ENCODE results near the gene GOLGA2. TPM values are rescaled to one million over a fixed set of nuclear protein-coding genes. Genes with fewer than 3 reads are reported as not detected.
"Not testable (repeated sequence)": the region's sequence is repeated elsewhere in the genome, so short reads cannot be mapped to it uniquely, and the experiment has no call there.

Gene GOLGA2
- total RNA-seq, 1 donor from 2014 or later: 105 TPM

- Histone ChIP-seq H3K4me1 (ENCODE audit: insufficient read depth, low read length) (no peaks in the 10 kb centered on the region), H3K9me3 (ENCODE audit: insufficient read depth, low read depth, low read length) (no peaks in the 10 kb centered on the region), H3K4me3 (ENCODE audit: insufficient read depth, low read depth, low read length) (no peak overlapping the region), H3K27ac (ENCODE audit: low read depth, low read length) (no peak overlapping the region), H3K79me2 (ENCODE audit: insufficient read depth, low read length) (no peaks in the 10 kb centered on the region), H3K9ac (ENCODE audit: low read length) (no peak overlapping the region), H3K4me2 (ENCODE audit: low read length) (no peak overlapping the region), H4K20me1 (ENCODE audit: insufficient read depth, low read length) (no peaks in the 10 kb centered on the region), H2AFZ (ENCODE audit: low read depth, low read length) (no peak overlapping the region), H3K36me3 (ENCODE audit: insufficient read depth, low read length) (no peaks in the 10 kb centered on the region), H3K27me3 (ENCODE audit: insufficient read depth, low read length) (no peaks in the 10 kb centered on the region)
- no peak for DNase-seq (ENCODE audit: low read depth)
- Mint-ChIP-seq H3K4me3 (ENCODE audit: unreplicated experiment) (no peak overlapping the region), H3K4me1 (ENCODE audit: low read depth, unreplicated experiment) (no peaks in the 10 kb centered on the region), H3K27ac (ENCODE audit: unreplicated experiment) (peak overlapping the region; percentile 12), H3K27me3 (ENCODE audit: low read depth, unreplicated experiment) (no peaks in the 10 kb centered on the region), H3K36me3 (ENCODE audit: low read depth, unreplicated experiment) (peaks cover 6% of the 10 kb centered on the region), H3K9me3 (ENCODE audit: unreplicated experiment) (peaks cover 2% of the 10 kb centered on the region)
- no peak for TF ChIP-seq CTCF (IDR thresholded peaks at IDR 0.05; ENCODE audit: insufficient read depth, low read depth, low read length)
- no peak for TF ChIP-seq EZH2 (IDR thresholded peaks at IDR 0.05; ENCODE audit: insufficient read depth, low read length)
- FAIRE-seq: no peak
Observed at GRCh38 chr9:128231638-128232527, 43.9 kb downstream of the GOLGA2 start.

GRCh38 chr9:128230897-128231296 is 44.9 kb downstream of the GOLGA2 start:
- H3K4me3 Mint-ChIP-seq (ENCODE audit: unreplicated experiment); H3K27me3 Mint-ChIP-seq (ENCODE audit: low read depth, unreplicated experiment); DNase-seq (ENCODE audit: low read depth); H3K27ac Mint-ChIP-seq (ENCODE audit: unreplicated experiment); H3K36me3 ChIP-seq (ENCODE audit: insufficient read depth, low read length); H3K4me2 ChIP-seq (ENCODE audit: low read length); FAIRE-seq; H3K27me3 ChIP-seq (ENCODE audit: insufficient read depth, low read length); H3K9ac ChIP-seq (ENCODE audit: low read length); H3K4me1 Mint-ChIP-seq (ENCODE audit: low read depth, unreplicated experiment); H3K79me2 ChIP-seq (ENCODE audit: insufficient read depth, low read length); H3K36me3 Mint-ChIP-seq (ENCODE audit: low read depth, unreplicated experiment); H3K4me3 ChIP-seq (ENCODE audit: insufficient read depth, low read depth, low read length); H4K20me1 ChIP-seq (ENCODE audit: insufficient read depth, low read length); H3K27ac ChIP-seq (ENCODE audit: low read depth, low read length); H3K9me3 ChIP-seq (ENCODE audit: insufficient read depth, low read depth, low read length); H3K9me3 Mint-ChIP-seq (ENCODE audit: unreplicated experiment); H3K4me1 ChIP-seq (ENCODE audit: insufficient read depth, low read length); H2AFZ ChIP-seq (ENCODE audit: low read depth, low read length): not testable (repeated sequence)

- Histone ChIP-seq H3K36me3 (ENCODE audit: insufficient read depth, low read length) (no peaks in the 10 kb centered on the region), H3K27me3 (ENCODE audit: insufficient read depth, low read length) (no peaks in the 10 kb centered on the region), H3K79me2 (ENCODE audit: insufficient read depth, low read length) (no peaks in the 10 kb centered on the region), H3K9ac (ENCODE audit: low read length) (no peak overlapping the region), H2AFZ (ENCODE audit: low read depth, low read length) (no peak overlapping the region), H3K9me3 (ENCODE audit: insufficient read depth, low read depth, low read length) (no peaks in the 10 kb centered on the region), H3K27ac (ENCODE audit: low read depth, low read length) (no peak overlapping the region), H4K20me1 (ENCODE audit: insufficient read depth, low read length) (no peaks in the 10 kb centered on the region), H3K4me1 (ENCODE audit: insufficient read depth, low read length) (no peaks in the 10 kb centered on the region), H3K4me3 (ENCODE audit: insufficient read depth, low read depth, low read length) (no peak overlapping the region), H3K4me2 (ENCODE audit: low read length) (no peak overlapping the region)
- Mint-ChIP-seq H3K4me3 (ENCODE audit: unreplicated experiment) (no peak overlapping the region), H3K36me3 (ENCODE audit: low read depth, unreplicated experiment) (peaks cover 29% of the 10 kb centered on the region), H3K27me3 (ENCODE audit: low read depth, unreplicated experiment) (no peaks in the 10 kb centered on the region), H3K9me3 (ENCODE audit: unreplicated experiment) (no peaks in the 10 kb centered on the region), H3K4me1 (ENCODE audit: low read depth, unreplicated experiment) (no peaks in the 10 kb centered on the region), H3K27ac (ENCODE audit: unreplicated experiment) (no peak overlapping the region)
- no peak for DNase-seq (ENCODE audit: low read depth)
- TF ChIP-seq EZH2 (IDR thresholded peaks at IDR 0.05; ENCODE audit: insufficient read depth, low read length): no peak
- no peak for TF ChIP-seq CTCF (IDR thresholded peaks at IDR 0.05; ENCODE audit: insufficient read depth, low read depth, low read length)
- no peak for FAIRE-seq
Observed at GRCh38 chr9:128226412-128226801, 49.4 kb downstream of the GOLGA2 start.
